SU-DHL-6 (cell line): Measurements from ENCODE around the gene ZIK1.

Experiments
- H2AFZ ChIP-seq: fragments of 200-600 bp; sonication (generic); 2 replicates; pipeline ENCODE4 v1.6.1; 2014; ENCODE audit warnings: low read depth, mild to moderate bottlenecking, moderate library complexity, mixed read lengths, antibody characterized with exemption, low read length; ENCODE audit not compliant: severe bottlenecking
- H3F3A ChIP-seq: fragments of 200-600 bp; shearing (Covaris generic); 2 replicates; pipeline ENCODE4 v1.6.0; 2016; ENCODE audit warnings: antibody characterized with exemption, mild to moderate bottlenecking; ENCODE audit not compliant: insufficient read depth
- H3K27ac ChIP-seq: fragments of 200-600 bp; sonication (generic); 2 replicates; pipeline ENCODE4 v1.5.1; 2016; ENCODE audit warnings: low read depth, mild to moderate bottlenecking, low read length, moderate library complexity, mixed read lengths
- H3K27me3 ChIP-seq: fragments of 200-600 bp; sonication (generic), shearing (Covaris generic); 2 replicates; pipeline ENCODE4 v1.6.0; 2014; ENCODE audit warnings: mild to moderate bottlenecking, low read length
- H3K36me3 ChIP-seq: fragments of 200-600 bp; sonication (generic); 2 replicates; pipeline ENCODE4 v1.6.1; 2014; ENCODE audit warnings: mild to moderate bottlenecking, low read length, mixed read lengths
- H3K4me2 ChIP-seq: fragments of 300-600, 200-600 bp; shearing (Covaris generic), sonication (generic); 2 replicates; pipeline ENCODE4 v1.6.0; 2014; ENCODE audit warnings: low read length, low read depth, mild to moderate bottlenecking; ENCODE audit not compliant: poor library complexity, severe bottlenecking
- H3K4me3 ChIP-seq: fragments of 200-600 bp; sonication (generic); 2 replicates; pipeline ENCODE4 v1.5.1; 2014; ENCODE audit warnings: antibody characterized with exemption, low read length, mild to moderate bottlenecking, mixed read lengths; ENCODE audit not compliant: insufficient read depth, poor library complexity, severe bottlenecking
- H3K79me2 ChIP-seq: fragments of 200-600 bp; sonication (generic); 2 replicates; pipeline ENCODE4 v1.6.1; 2014; ENCODE audit warnings: mild to moderate bottlenecking, low read length, moderate library complexity; ENCODE audit not compliant: insufficient read depth
- H3K9ac ChIP-seq: fragments of 200-600 bp; sonication (generic); 2 replicates; pipeline ENCODE4 v1.7.0; 2014; ENCODE audit warnings: mild to moderate bottlenecking, low read length
- H3K9me2 ChIP-seq: fragments of 200-600 bp; sonication (generic); replicated peaks from 2 replicates; pipeline ENCODE4 v1.6.1; 2014; ENCODE audit warnings: low read length; ENCODE audit not compliant: insufficient read depth
- H3K9me3 ChIP-seq: fragments of 200-600 bp; sonication (generic); 2 replicates; pipeline ENCODE4 v1.6.1; 2014; ENCODE audit warnings: low read length, mixed read lengths; ENCODE audit not compliant: insufficient read depth
- H4K20me1 ChIP-seq: fragments of 200-600 bp; sonication (generic); 2 replicates; pipeline ENCODE4 v1.6.1; 2014; ENCODE audit warnings: low read depth, mild to moderate bottlenecking, antibody characterized with exemption, low read length, moderate library complexity, mixed read lengths
- EZH2phosphoT487 ChIP-seq: fragments of 200-600 bp; sonication (generic), shearing (Covaris generic); conservative IDR thresholded peaks from 2 replicates; pipeline ENCODE4 v1.6.1; 2018; ENCODE audit warnings: mild to moderate bottlenecking, antibody characterized with exemption, low read length, moderate library complexity, mixed read lengths
- TF ChIP-seq, protein P1 (sequence below): fragments of 200-600 bp; sonication (generic); IDR thresholded peaks from one replicate; pipeline ENCODE4 v1.5.1; 2017; ENCODE audit warnings: antibody characterized with exemption, mild to moderate bottlenecking, low read length, moderate library complexity; ENCODE audit not compliant: insufficient read depth, poor library complexity, severe bottlenecking

Gene ZIK1

DNA sequence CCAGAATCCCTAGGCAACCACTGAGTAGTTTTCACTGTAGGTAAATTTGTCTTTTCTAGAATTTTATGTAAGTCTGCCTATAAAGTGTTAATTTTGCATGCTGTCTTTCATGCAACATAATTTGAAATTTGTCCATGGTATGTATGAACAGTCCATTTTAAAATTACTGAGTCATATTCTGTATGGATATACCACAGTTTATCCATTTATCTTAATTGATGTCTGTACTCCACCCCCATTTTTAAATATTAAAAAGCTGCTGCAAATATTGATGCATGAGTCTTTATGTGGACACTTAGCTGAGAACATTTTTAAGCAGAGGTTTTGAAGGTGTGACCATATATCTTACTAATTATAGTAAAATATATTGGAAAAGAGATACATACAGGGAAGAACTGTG, 39.1 kb downstream of the ZIK1 start:
- H3K9ac ChIP-seq: no peak overlapping the region
- no peaks in the 10 kb centered on the region for H3K27me3 ChIP-seq
- no peak overlapping the region for H3K4me3 ChIP-seq
- no peaks in the 10 kb centered on the region for H3F3A ChIP-seq
- H3K79me2 ChIP-seq: 0 out of 2 replicates have a peak, but pooled peaks cover 9% of the 10 kb centered on the region
- no peaks in the 10 kb centered on the region for H4K20me1 ChIP-seq
- no peak overlapping the region for H2AFZ ChIP-seq
- H3K36me3 ChIP-seq: peaks cover 46% of the 10 kb centered on the region
- no peak overlapping the region for H3K4me2 ChIP-seq
- TF ChIP-seq, protein P1, sequence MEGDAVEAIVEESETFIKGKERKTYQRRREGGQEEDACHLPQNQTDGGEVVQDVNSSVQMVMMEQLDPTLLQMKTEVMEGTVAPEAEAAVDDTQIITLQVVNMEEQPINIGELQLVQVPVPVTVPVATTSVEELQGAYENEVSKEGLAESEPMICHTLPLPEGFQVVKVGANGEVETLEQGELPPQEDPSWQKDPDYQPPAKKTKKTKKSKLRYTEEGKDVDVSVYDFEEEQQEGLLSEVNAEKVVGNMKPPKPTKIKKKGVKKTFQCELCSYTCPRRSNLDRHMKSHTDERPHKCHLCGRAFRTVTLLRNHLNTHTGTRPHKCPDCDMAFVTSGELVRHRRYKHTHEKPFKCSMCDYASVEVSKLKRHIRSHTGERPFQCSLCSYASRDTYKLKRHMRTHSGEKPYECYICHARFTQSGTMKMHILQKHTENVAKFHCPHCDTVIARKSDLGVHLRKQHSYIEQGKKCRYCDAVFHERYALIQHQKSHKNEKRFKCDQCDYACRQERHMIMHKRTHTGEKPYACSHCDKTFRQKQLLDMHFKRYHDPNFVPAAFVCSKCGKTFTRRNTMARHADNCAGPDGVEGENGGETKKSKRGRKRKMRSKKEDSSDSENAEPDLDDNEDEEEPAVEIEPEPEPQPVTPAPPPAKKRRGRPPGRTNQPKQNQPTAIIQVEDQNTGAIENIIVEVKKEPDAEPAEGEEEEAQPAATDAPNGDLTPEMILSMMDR: no peak
- TF ChIP-seq EZH2phosphoT487: no peak
- no peaks in the 10 kb centered on the region for H3K9me2 ChIP-seq
- no peak overlapping the region for H3K27ac ChIP-seq
- peaks cover 47% of the 10 kb centered on the region; the same call in 1 of the 2 replicates for H3K9me3 ChIP-seq

DNA sequence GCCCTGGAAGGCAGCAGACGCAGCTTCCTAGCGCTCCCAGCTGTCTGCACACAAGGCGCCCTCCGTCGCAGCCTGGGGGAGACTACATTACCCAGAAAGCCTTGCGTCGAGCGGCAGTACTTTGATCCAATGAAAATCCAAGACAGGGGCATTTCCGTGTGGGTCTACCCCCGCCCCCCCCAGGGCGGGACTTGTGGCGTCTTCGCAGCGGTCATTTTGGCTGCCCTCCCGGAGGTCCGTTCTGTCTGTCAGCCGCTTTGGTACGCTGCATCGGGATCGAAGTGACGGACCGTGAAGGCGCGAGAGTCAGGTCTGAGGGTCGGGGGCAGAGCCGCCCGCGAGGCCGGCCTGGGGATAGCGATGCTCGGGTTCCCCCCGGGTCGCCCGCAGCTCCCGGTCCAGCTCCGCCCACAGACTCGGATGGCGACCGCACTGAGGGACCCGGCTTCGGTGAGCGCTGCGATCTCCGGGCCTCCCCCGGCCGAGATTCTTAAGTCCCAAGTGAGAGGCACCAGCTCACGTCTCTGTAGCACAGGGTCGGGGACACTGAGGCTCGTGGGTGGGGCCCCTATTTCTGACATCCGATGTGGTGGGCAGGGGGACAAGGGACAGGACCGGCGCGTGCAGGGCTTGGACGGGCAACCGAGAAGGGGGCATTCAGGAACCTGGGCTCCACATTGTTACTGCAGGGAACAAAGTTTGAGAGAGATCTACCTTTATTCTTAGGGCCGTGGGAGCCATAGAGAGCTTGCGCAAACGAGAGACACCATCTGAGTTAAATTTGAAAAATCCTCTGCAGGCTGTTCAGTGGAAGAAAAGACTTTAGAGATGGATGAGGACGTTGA, 49.3 kb downstream of the ZIK1 start, which contains the start of gene ZNF211:
TSS of gene ZNF211 (plus strand) at position 182 of the 845 bp plus-strand sequence. CDS start at position 361, 179 bp downstream.
- peak within 1 kb of the TSS; percentile 81 for H3K4me3 ChIP-seq
- no peaks in the 10 kb centered on the region for H3F3A ChIP-seq
- no peaks in the 10 kb centered on the region for H3K79me2 ChIP-seq
- H3K27me3 ChIP-seq: no peaks in the 10 kb centered on the region
- no peaks in the 10 kb centered on the region for H3K9me2 ChIP-seq
- no peak within 1 kb of the TSS for H3K27ac ChIP-seq
- no peak for TF ChIP-seq EZH2phosphoT487
- TF ChIP-seq, protein P1: no peak
- peaks cover 14% of the 10 kb centered on the region for H3K9me3 ChIP-seq
- peak within 1 kb of the TSS; percentile 94 for H2AFZ ChIP-seq
- H3K4me2 ChIP-seq: peak within 1 kb of the TSS; percentile 55
- H4K20me1 ChIP-seq: no peaks in the 10 kb centered on the region
- peak within 1 kb of the TSS; percentile 71 for H3K9ac ChIP-seq
- H3K36me3 ChIP-seq: peaks cover 32% of the 10 kb centered on the region

DNA sequence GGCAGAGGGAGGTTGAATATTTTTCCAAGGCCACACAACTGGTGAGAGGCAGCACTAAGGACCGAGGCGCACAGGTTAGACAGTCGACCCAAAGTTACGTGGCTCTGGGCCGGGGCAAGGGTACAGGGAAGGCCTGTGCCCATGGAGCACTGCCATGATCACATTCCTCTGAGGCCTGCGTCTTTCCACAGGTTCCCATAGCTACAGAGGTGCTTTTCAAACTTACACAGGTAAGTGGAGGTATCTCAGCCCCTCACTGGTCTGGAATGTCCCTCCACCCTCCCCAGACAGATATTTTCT, 49.8 kb downstream of the ZIK1 start:
- Histone ChIP-seq H3K36me3 (peaks cover 37% of the 10 kb centered on the region), H3K9ac (peak overlapping the region; percentile 71), H3K4me3 (peak overlapping the region; percentile 81), H4K20me1 (no peaks in the 10 kb centered on the region), H3K79me2 (no peaks in the 10 kb centered on the region), H3K27ac (no peak overlapping the region), H3F3A (no peaks in the 10 kb centered on the region), H3K27me3 (no peaks in the 10 kb centered on the region), H3K9me2 (no peaks in the 10 kb centered on the region), H2AFZ (no peak overlapping the region), H3K9me3 (peaks cover 17% of the 10 kb centered on the region), H3K4me2 (peak overlapping the region; percentile 55)
- no peak for TF ChIP-seq EZH2phosphoT487
- TF ChIP-seq, protein P1: no peak
